ENCODE results near the gene VKORC1. TPM values are rescaled to one million over a fixed set of nuclear protein-coding genes. Genes with fewer than 3 reads are reported as not detected.

Gene VKORC1
- polyA plus RNA-seq, 2 of the 4 experiments (the other 2 are of a cell fraction): 94.2 to 101 TPM

GRCh38 chr16:31081428-31082351 is 12.9 kb downstream of the VKORC1 start:
- ATAC-seq (no peak), DNase-seq (ENCODE audit: low read depth in 1 of 2, low spot score in 1 of 2) (no peak), FAIRE-seq (no peak)
- Histone ChIP-seq H3K9me3 (no peaks in the 10 kb centered on the region), H3K4me2 (no peak overlapping the region), H3K4me1 (no peaks in the 10 kb centered on the region), H3K4me3 (no peak overlapping the region), H3K27ac (no peak overlapping the region)
- TF ChIP-seq RAD21 (conservative IDR thresholded peaks at IDR 0.05 in 1 of 2, IDR thresholded peaks at IDR 0.05 in 1 of 2): no peak
- TF ChIP-seq BHLHE40 (IDR thresholded peaks at IDR 0.05; ENCODE audit: low read depth, low read length): no peak
- no peak for TF ChIP-seq JUN (IDR thresholded peaks at IDR 0.05)
- no peak for TF ChIP-seq CHD4 (IDR thresholded peaks at IDR 0.05; ENCODE audit: borderline replicate concordance)
- TF ChIP-seq POLR2AphosphoS2 (conservative IDR thresholded peaks at IDR 0.05; ENCODE audit: low read length): no peak
- no peak for TF ChIP-seq PBX3 (IDR thresholded peaks at IDR 0.05)
- no peak for TF ChIP-seq FOSB (CRISPR knock-in tag; IDR thresholded peaks at IDR 0.05)
- TF ChIP-seq NFE2L2 (conservative IDR thresholded peaks at IDR 0.05; ENCODE audit: low read length): no peak
- no peak for TF ChIP-seq MAZ (IDR thresholded peaks at IDR 0.05; ENCODE audit: borderline replicate concordance, low read depth, low read length)
- TF ChIP-seq ZC3H11A (IDR thresholded peaks at IDR 0.05): no peak
- POLR2A ChIA-PET: interaction anchor here (1.0 kb wide), 1 partner anchor 60 kb away, joined by 3 read pairs; no protein-coding TSS in a partner anchor
- CTCF ChIA-PET: no interaction called here
- 82% methylated on average over 18 of the region's 26 CpGs for WGBS (ENCODE audit: missing lambda C conversion rate)

GRCh38 chr16:31080756-31081419 is 13.7 kb downstream of the VKORC1 start:
- TF ChIP-seq PBX3 (IDR thresholded peaks at IDR 0.05) (no peak), RFX5 (IDR thresholded peaks at IDR 0.05) (no peak), SMC3 (IDR thresholded peaks at IDR 0.05) (no peak), CBX8 (IDR thresholded peaks at IDR 0.05) (no peak), RCOR1 (IDR thresholded peaks at IDR 0.05; ENCODE audit: low read depth, low read length) (no peak), BCL3 (IDR thresholded peaks at IDR 0.05) (no peak), FOXS1 (CRISPR knock-in tag; IDR thresholded peaks at IDR 0.05) (no peak)
- DNase-seq (ENCODE audit: low read depth in 1 of 2, low spot score in 1 of 2): no peak
- 94% methylated on average over 12 of the region's 13 CpGs for WGBS (ENCODE audit: missing lambda C conversion rate)
- no peak overlapping the region for H3K4me3 ChIP-seq
- ChIA-PET CTCF (interaction anchor here (1.6 kb wide), 2 partner anchors 31 to 61 kb away, joined by 4 to 5 read pairs; no protein-coding TSS in a partner anchor), POLR2A (interaction anchor here (1.0 kb wide), 1 partner anchor 61 kb away, joined by 3 read pairs; no protein-coding TSS in a partner anchor)
- no peak for FAIRE-seq
- ATAC-seq: no peak
- no peak overlapping the region for H3K27ac ChIP-seq
- H3K4me1 ChIP-seq: no peaks in the 10 kb centered on the region; the same call in 2 of the 3 replicates
- H3K9me3 ChIP-seq: no peaks in the 10 kb centered on the region
- H3K4me2 ChIP-seq: no peak overlapping the region

GRCh38 chr16:31080035-31080629 is 14.5 kb downstream of the VKORC1 start:
- H3K4me3 ChIP-seq: no peak overlapping the region
- H3K4me1 ChIP-seq: peaks cover 7% of the 10 kb centered on the region; the same call in 2 of the 3 replicates
- no peaks in the 10 kb centered on the region for H3K9me3 ChIP-seq
- FAIRE-seq (no peak), DNase-seq (ENCODE audit: low read depth in 1 of 2, low spot score in 1 of 2) (no peak), ATAC-seq (no peak)
- no peak overlapping the region for H3K4me2 ChIP-seq
- ChIA-PET POLR2A (no interaction called here), CTCF (interaction anchor here (1.6 kb wide), 2 partner anchors 30 to 62 kb away, joined by 4 to 5 read pairs; no protein-coding TSS in a partner anchor)
- WGBS (ENCODE audit: missing lambda C conversion rate): 95% methylated on average over 28 of the region's 40 CpGs
- H3K27ac ChIP-seq: no peak overlapping the region
- TF ChIP-seq CTCF (IDR thresholded peaks at IDR 0.05) (no peak), CEBPB (IDR thresholded peaks at IDR 0.05) (no peak), NR3C1 (IDR thresholded peaks at IDR 0.05) (no peak), RNF2 (IDR thresholded peaks at IDR 0.05; ENCODE audit: borderline replicate concordance, low read depth) (no peak), ATOH8 (CRISPR knock-in tag; IDR thresholded peaks at IDR 0.05; ENCODE audit: low read depth) (no peak), FOSB (CRISPR knock-in tag; IDR thresholded peaks at IDR 0.05) (no peak), ZNF302 (CRISPR knock-in tag; IDR thresholded peaks at IDR 0.05) (no peak), E2F6 (IDR thresholded peaks at IDR 0.05; ENCODE audit: borderline replicate concordance, low read depth) (no peak), HOXA7 (CRISPR knock-in tag; IDR thresholded peaks at IDR 0.05) (no peak)
